GM12874 (cell line): ENCODE results near the gene CALD1.

Experiments
- CTCF ChIP-seq: IDR thresholded peaks from 2 replicates; pipeline ENCODE4 v1.5.1; 2011; ENCODE audit warnings: low read depth, mild to moderate bottlenecking, control low read depth, low read length, moderate library complexity; ENCODE audit not compliant: insufficient read depth

Gene CALD1

DNA sequence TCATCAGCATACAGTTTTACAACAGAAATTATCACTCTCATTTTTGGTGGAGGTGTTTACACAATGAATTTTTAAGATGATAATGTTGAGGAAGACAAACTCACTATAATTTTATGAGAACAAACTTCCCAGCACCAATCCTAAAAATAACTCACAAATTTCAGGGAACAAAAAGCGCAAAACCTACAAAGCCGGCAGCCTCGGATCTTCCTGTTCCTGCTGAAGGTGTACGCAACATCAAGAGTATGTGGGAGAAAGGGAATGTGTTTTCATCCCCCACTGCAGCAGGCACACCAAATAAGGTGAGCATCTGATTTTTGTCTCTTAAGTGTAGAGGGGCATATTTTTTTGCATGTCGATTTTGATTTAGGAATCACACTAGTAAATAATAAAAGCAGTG lies 180.4 kb downstream of the CALD1 start:
- no peak for TF ChIP-seq CTCF

DNA sequence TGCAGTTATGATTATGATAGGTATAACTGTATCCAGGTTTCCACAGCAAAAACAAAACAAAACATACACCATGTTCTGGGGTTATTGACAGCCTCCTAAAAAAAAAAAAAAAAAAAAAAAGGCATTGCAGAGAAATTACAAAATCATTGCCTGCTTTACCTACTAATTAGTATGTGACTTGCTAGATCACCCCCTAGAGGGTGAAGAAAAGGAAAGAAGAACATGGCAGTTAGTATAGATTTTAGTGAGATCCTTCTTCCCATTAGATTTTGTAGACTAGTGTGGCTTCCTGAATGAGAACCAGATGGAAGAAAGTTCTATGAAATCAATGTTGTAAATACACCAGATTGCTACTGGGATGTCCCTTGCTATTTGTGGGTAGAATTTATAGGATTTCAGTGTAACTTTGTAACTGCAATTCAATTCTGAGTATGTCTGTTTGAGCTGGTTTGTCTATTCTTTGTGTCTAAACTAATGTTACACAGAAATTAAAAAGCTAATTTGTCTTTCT lies 182.9 kb downstream of the CALD1 start:
- no peak for TF ChIP-seq CTCF

DNA sequence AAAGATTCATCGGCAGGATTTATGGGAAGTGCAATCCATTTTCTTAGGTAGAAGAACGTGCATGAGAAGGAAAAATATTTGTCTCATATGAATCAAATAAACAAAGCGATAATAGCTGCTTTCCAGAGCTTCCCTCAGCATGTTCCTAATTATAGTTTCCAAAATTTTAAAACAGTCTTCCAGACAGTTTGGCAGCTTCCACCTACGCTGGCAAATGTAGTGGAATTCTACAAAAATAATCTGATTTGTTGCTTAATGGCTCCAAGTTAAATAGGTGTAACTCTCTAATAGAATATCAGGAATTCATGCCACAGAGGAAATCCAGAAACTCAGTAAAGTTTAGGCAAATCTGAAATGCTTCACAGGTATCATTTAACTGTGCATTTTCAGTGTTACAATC lies 183.6 kb downstream of the CALD1 start:
- no peak for TF ChIP-seq CTCF

GRCh38 chr7:134966691-134967090 lies 187.3 kb downstream of the CALD1 start:
- no peak for TF ChIP-seq CTCF

- TF ChIP-seq CTCF = no peak
These were observed 188.7 kb downstream of the CALD1 start for GRCh38 chr7:134968110-134968509.

DNA sequence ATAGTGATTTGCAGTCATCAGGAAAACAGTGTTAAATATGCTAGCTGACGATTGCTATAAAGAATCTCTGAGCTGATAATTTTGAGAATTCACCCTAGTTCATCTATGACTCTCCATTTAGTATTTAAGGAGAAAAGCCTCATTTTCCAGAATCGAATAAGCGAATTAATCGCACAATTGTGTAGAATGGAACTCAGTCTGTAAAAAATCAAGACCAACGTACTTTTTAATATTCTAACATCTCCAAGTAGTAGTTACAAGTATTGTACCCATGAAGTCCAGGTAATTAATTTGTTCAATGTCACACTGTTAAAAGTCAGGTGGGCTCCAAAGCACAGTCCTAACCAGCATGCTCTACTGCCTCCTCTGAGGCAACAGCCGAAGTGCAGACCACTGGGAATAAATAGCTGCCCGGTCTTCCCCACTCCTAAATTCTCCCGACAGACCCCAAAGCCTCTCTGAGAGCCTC lies 206.5 kb downstream of the CALD1 start:
- TF ChIP-seq CTCF = no peak

GRCh38 chr7:134986363-134987251 lies 207.2 kb downstream of the CALD1 start, which contains the start of gene AGBL3:
AGBL3 (plus strand) TSS chr7:134986508; CDS start chr7:134987934, 1,426 bp downstream.
- TF ChIP-seq CTCF = peak; percentile 76
